ENCODE measurements around the gene BCL11B.

Gene BCL11B

GRCh38 chr14:99254328-99255009 lies 17.5 kb downstream of the BCL11B start:
- DNase-seq (ENCODE audit: low spot score) = no peak

- no peak for DNase-seq (ENCODE audit: low spot score)
Observed at GRCh38 chr14:99253890-99254289, 18.1 kb downstream of the BCL11B start.

DNA sequence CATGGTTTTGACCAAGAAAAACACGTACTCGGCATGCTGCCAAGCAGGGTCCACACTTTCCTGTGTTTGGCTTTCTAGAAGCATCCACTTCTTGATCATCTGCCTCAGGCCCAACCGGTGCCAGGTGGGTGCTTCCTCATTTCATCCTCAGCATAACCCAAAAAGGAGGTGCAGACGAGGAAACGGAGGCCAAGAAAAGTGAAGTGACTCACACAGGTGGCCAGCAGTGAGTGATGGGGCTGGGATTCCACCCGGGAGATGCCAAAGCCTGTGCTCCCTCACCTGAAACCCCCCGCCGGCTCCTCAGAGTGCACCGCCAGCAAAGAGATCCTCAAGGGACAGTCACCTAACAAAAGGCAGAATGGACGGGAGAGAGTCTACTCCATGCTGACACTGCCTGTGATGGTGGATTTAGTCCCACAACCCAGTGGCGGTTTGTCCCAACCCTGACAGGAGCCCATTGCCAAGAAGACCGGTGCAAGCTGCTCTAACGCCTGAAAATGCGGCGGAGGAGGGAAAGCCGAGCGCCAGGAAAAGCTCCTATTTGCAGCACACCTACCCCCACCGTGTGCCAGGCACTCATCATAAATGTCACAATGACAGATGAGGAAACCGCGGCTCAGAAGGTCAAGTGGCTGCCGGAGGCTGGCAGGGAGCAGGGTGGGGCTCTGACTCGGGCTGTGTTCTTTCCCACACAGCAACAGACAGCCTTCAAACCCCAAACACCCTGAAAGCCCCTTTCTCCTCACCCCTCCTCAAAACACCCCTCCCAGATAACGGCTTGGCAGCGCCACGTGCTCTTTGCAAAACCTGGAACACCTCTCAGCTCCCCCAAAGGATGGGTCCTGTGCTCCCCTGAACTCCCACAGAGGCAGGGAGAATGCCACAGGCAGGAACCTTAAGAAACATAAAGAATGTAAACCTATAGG lies 18.8 kb downstream of the BCL11B start:
- DNase-seq (ENCODE audit: low spot score) = no peak

DNA sequence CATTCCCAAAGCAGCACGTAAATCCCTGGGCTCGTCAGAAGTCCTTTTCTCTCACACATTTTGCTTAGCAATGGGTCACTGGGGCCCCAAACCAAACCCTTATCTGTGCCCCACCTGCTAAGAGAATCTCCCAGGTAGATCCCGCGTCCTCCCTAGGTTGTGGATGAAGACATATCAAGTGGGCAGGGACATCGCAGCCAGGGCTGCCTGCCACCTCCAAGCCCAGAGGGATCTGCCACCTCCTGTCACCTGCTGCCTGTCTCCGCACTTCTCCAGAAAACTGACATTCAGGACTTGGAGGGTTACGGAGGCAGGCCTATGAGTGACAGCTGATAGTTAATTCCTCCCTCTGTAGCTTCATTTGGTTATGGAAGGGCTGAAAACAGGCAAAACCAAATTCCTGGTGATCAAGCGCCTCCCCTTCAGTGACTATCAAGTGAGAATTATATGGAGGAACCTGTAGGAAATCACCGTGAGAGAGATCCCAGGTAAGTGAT lies 19.5 kb downstream of the BCL11B start:
- DNase-seq (ENCODE audit: low spot score) = no peak

DNA sequence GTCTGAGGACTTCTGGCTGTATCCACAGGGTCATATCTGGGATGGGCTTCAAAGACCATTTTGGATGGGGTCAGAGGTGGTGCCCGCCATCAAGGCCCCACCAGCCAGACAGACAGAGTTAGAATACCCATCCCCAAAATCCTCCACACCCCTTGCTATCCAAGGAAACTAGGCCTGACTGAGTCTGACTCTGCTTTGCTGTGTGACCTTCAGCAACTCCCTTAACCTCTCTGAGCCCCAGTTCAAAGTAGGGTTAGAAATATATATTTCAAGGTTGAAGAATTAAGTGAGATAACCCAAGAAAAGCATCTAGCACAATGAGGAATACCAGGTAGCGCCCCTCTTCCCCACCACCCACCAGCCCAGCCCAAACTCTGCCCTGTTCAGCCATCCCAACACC lies 20.3 kb downstream of the BCL11B start:
- DNase-seq (ENCODE audit: low spot score) = no peak

- no peak for DNase-seq (ENCODE audit: low spot score)
Observed at GRCh38 chr14:99250636-99251208, 21.3 kb downstream of the BCL11B start.

DNA sequence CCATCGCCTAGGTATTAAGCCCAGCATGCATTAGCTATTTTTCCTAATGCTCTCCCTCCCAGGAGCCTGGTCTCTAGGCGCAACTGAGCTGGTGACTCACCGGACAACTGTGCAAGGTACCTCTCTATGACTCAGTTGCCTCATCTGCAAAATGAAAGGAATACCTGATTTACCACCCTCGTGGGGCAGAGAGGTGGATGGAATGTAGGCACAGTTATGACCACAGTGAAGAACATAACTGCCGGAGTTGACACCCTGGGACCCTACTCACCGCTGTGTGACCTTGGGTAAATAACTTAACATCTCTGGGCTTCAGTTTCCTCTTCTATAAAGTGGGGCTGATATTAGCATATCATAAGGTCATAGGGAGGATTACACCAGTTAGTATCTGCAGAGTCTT lies 22.6 kb downstream of the BCL11B start:
- DNase-seq (ENCODE audit: low spot score) = no peak

GRCh38 chr14:99248761-99249171 lies 23.2 kb downstream of the BCL11B start:
- DNase-seq (ENCODE audit: low spot score) = no peak

DNA sequence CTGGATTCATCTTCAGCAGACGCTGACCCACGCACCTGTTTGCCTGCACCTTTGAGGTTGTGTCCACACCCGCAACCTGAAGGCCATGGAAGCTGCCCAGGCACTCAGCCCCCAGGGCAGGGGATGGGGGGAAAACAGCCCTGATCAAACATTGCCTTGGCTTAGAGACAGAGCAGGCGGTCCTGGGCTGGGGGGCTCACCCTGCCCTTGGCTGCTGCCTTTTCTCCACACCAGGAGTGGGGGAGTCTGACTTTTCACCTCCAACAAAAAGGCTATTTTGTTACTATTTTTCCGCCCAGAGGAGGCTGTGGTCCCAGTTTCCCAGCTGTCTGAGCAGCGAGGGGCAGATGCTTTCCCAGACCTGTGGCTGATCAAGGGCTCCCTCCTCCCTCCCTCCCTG lies 24.2 kb downstream of the BCL11B start:
- DNase-seq (ENCODE audit: low spot score) = no peak

GRCh38 chr14:99247101-99247729 lies 24.8 kb downstream of the BCL11B start:
- no peak for DNase-seq (ENCODE audit: low spot score)

GRCh38 chr14:99246536-99247097 lies 25.4 kb downstream of the BCL11B start:
- no peak for DNase-seq (ENCODE audit: low spot score)

DNA sequence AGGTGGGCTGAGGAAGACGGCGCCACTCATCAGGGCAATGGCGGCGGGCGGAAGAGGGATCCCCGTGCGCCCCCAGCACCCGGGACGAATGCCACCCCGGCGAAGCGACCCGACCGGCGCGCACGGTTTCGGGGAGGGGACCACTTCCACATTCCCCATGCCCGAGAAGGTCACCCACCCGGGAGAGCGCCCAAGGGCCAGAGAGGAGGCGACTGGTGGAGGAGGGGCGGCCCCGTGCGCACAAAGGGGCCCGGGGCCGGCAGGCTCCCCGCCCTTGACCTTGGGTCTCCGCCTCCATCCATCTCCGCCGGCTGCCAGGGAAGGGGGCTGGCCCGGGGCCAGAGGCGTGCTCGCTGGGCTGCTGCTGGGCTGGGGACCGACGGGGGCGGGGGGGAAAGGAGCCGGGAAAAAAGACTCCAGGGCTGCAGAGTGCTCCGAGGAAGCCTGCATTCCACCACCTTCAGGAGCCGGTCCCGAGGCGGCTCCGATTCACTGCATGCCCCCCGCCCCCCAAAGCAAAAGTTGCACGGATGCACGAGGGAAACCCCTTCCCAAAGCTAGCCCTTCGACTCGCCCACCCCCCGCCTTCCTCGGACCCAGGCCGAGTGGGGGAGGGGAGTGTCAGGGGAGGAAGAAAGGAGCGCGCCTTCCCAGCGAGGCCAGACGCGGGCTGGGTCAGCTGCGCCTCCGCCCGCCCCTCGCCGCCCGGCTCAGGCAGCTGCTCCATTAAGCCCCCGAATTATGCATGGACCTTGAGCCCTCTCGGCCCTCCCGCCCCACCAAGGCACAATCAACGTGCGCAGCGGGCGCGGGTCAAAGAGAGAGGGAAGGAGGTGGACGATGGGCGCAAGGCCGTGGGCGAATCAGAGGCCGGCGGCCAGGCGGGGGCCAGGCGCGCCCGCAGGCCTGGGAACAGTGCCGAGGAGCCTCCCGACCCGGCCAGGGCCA lies 26.2 kb downstream of the BCL11B start:
- no peak for DNase-seq (ENCODE audit: low spot score)

DNA sequence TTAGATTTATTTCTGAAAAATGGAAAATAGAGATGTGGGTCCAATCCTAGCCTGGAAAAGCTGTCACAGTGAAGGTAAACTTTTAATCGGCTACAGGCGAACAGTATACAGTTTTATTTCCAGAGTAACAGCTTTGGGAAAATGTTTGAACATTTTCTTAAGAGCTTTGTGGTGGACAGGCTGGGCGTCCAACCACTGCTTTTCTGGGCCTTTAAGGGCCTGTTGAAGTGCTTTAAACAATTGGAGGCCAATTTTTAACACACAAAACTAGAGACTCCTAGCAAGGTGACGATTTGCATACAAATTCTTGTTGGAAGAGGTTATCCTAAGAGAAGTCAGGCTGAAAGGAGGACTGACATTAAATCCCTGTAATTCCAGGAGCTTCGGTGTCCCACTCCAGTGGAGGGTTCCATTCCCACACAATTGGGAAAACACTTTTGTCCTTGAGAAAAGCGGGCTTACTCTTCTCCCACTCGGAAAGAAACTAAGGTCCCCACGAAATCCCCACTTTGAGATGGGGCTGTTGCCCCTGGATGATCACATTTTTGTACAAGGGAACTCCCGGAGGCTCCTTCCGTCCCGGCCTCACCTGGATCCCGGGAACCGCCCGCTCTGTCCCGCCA lies 26.9 kb downstream of the BCL11B start:
- DNase-seq (ENCODE audit: low spot score) = no peak

DNA sequence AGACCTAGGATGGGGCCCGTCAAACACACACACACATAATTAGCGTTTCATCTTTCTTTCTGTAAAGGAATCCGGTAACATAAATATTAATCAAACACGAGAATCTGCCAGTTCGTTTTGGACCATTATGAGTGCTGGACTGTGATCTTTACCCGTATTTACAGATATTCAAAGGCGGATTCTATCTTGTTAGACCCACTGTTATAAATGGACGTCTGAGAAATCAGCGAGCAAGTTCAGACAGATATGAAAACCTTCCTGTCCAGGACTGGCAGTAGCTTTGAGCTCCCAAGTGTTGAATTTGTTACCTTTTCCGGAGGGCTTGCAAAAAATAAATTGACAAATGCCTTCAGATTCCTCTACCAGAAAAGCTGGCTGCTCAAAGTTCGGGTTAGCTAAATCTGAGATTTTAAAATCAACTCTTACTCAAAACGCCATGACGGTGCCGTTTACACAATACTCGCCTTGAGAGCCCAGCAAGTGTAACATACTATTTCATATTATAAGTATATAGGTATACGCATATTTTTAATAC lies 27.6 kb downstream of the BCL11B start:
- DNase-seq (ENCODE audit: low spot score) = no peak

DNA sequence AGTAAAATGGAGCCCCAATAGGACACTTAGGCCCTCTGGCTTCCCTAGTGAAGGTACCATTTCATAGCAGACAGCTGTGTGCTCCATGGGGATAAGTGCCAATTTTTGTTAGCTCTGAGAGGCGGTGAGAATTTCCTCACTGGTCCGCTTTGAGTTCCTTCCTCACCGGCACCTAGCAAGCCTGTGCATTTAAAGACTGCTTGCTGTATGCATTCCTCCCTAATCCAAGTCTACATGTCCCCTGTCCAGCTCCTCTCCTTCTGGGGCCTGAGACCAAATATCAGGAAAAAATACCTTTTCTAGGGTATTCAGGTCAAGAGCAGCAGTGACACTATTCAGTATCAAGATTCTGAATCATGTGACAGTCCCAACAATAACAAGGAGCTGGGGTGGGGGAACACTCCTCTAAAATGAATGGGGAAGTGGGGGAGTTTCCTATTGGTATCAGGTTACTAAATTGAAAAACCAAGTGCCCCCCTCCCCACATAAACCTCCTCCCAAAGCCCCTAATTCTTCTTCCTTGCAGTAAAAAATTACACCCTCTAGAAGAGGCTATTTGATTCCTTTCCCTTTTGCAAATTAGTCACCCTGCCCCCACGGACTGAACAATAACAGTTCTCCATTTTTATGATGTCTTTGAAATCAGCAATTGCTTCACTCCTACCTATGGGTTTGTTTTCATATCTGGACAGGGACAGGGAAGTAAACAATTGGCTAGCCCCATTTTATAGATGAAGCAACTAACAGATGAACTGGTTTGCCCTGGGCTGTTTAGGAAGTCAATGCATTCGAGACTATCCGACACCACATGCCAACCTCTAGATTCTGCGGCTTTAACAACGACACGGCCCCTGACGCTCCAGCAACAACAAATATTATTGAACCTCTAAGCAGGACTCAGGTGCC lies 28.9 kb downstream of the BCL11B start:
- no peak for DNase-seq (ENCODE audit: low spot score)

DNA sequence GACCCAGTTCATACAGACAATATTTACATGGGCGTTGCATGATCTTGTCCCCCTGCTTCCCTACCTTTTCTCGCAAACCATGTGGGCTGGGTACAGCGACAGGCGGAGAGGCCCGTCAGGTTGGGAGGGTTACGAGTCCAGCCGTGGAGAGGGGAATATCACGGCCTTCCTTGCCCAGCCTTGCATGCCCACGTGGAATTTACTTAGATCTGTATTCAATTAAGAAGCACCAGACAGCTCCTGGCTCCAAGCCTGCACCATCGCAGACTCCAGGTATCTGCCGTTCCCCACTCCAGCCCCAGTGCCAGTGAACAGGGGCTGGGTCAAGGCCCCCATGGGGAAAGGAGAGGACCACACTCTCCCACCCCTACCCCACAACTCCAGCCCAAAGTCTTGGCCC lies 29.8 kb downstream of the BCL11B start:
- DNase-seq (ENCODE audit: low spot score) = no peak

GRCh38 chr14:99241325-99242010 lies 30.5 kb downstream of the BCL11B start:
- peak; percentile 64 for DNase-seq (ENCODE audit: low spot score)

GRCh38 chr14:99240627-99241324 lies 31.2 kb downstream of the BCL11B start:
- no peak for DNase-seq (ENCODE audit: low spot score)

All from cerebellar cortex (tissue), 1 donor.